HFF-Myc (cell line): ENCODE data around the gene CMBL.
A peak's percentile ranks its signal among the peaks of the same experiment; 100 is the strongest.
"Not testable (repeated sequence)": the region's sequence is repeated elsewhere in the genome, so short reads cannot be mapped to it uniquely, and the experiment has no call there.

ENCODE experiments used
- DNase-seq: peaks from one replicate; pipeline ENCODE4 v3.0.0-alpha.2; 2011; ENCODE audit warnings: low read depth; ENCODE audit errors: extremely low read depth
- H3K4me3 ChIP-seq: replicated peaks from 2 replicates; pipeline ENCODE4 v1.5.1; 2011; ENCODE audit warnings: low read depth, mild to moderate bottlenecking, control low read depth, low read length
- TF ChIP-seq, protein P1 (sequence below): IDR thresholded peaks from 2 replicates; pipeline ENCODE4 v1.5.1; 2012; ENCODE audit warnings: mild to moderate bottlenecking, low read depth, low read length, control low read depth; ENCODE audit errors: missing control alignments

The CMBL gene

DNA sequence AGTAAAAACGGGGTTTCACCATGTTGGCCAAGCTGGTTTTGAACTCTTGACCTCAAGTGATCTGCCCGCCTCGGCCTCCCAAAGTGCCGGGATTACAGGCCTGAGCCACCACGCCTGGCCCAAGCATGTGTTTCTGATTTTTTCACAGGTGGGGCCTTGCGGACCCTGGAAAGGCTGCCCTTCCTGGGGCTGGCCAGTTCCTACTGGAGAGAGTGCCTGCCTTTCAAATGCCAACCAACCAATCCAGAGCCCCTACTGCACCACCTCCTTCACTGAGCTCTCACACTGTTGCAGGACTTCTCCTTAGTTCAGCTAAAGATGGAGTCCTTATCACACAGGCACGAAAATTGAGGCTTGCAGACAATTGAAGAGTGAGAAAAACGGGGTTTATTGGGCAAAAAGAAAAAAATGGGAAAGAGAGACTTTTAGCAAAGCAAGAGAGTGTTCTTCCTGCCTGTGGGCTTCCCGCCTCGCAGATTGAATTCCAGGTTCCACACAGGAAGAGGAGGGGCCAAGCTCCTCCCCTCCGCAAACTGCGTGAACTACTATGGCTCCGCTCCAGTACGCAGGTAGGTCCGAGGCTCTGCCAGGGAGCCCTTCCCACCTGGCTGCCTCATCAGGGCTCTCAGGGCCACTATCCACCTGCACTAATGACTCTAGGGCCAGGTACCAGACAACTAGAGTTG, 8.3 kb upstream of the CMBL start:
- no peak overlapping the region for H3K4me3 ChIP-seq
- TF ChIP-seq, protein P1, sequence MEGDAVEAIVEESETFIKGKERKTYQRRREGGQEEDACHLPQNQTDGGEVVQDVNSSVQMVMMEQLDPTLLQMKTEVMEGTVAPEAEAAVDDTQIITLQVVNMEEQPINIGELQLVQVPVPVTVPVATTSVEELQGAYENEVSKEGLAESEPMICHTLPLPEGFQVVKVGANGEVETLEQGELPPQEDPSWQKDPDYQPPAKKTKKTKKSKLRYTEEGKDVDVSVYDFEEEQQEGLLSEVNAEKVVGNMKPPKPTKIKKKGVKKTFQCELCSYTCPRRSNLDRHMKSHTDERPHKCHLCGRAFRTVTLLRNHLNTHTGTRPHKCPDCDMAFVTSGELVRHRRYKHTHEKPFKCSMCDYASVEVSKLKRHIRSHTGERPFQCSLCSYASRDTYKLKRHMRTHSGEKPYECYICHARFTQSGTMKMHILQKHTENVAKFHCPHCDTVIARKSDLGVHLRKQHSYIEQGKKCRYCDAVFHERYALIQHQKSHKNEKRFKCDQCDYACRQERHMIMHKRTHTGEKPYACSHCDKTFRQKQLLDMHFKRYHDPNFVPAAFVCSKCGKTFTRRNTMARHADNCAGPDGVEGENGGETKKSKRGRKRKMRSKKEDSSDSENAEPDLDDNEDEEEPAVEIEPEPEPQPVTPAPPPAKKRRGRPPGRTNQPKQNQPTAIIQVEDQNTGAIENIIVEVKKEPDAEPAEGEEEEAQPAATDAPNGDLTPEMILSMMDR, result no peak
- no peak for DNase-seq

DNA sequence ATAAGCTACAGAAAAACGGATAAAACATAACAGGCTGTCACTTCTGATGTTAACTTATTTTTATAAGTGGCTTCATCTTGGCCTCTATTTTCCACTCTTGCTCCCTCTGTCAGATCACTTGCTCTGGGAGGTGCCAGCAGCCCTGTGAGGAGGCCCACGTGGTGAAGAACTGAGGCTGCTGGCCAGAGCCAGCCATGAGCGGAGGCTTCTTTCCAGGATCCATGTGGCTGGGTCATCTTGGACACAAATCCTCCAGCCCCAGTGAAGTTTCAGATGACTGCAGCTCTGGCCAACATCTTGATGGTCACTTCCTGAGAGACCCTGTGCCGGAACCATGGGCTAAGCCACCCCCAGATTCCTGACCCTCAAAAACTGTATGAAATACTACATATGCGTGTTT, 7.5 kb upstream of the CMBL start:
- H3K4me3 ChIP-seq, result no peak overlapping the region
- no peak for DNase-seq
- TF ChIP-seq, protein P1, result no peak

DNA sequence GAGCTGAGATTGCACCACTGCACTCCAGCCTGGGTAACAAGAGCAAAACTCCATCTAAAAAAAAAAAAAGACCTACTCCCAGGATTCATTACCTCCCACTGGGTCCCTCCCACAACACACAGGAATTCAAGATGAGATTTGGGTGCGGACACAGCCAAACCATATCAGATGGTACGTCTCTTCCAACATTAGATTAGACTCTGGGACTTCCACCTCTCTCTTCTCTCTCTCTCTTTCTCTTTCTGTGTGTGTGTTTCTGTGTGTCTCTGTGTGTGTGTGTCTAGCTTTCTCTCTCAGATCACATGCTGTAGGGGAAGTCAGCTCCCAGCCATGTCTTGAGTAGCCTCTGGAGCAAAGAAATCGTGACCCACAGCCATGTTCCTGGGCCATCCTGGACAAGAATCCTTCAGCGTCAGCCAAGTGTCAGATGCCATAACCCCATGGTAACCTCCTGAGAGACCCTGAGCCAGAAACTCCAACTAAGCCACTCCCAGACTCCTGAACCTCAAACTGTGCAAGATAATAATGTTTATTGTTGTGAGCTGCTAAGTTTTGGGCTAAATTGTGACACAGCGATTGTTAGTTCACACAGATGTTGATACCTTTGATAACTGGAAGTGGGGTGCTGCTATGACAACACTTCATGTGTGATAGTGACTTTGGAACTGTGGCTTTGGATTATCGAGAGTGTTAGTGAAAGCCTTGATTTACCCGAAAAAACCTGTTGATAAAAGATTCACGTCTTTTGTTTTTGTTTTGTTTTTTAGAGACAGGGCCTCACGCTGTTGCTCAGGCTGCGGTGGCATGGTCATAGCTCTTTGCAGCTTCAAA, 4.1 kb upstream of the CMBL start:
- no peak for DNase-seq
- TF ChIP-seq, protein P1, result no peak
- H3K4me3 ChIP-seq, result no peak overlapping the region

DNA sequence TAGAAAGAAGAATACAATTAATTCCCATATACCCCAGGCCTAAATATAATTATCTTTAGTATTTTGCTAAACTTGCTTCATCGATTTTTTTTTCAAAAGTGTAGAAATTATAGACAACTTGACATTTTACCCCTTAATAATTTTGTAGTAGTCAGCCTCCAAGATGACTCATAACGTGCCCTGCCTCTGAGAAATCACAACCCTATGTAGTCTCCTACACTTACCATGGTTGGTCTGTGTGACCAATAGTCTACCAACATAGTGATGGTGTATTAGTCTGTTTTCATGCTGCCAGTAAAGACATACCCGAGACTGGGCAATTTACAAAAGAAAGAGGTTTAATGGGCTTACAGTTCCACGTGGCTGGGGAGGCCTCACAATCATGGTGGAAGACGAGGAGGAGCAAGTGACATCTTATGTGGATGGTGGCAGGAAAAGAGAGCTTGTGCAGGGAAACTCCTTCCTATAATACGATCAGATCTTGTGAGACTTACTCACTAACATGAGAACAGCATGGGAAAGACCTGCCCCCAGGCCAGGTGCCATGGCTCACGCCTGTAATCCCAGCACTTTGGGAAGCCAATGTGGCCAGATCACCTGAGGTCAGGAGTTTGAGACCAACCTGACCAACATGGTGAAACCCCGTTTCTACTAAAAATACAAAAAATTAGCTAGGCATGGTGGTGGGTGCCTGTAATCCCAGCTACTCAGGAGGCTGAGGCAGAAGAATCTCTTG, 3.3 kb upstream of the CMBL start:
- not testable (repeated sequence) for DNase-seq

DNA sequence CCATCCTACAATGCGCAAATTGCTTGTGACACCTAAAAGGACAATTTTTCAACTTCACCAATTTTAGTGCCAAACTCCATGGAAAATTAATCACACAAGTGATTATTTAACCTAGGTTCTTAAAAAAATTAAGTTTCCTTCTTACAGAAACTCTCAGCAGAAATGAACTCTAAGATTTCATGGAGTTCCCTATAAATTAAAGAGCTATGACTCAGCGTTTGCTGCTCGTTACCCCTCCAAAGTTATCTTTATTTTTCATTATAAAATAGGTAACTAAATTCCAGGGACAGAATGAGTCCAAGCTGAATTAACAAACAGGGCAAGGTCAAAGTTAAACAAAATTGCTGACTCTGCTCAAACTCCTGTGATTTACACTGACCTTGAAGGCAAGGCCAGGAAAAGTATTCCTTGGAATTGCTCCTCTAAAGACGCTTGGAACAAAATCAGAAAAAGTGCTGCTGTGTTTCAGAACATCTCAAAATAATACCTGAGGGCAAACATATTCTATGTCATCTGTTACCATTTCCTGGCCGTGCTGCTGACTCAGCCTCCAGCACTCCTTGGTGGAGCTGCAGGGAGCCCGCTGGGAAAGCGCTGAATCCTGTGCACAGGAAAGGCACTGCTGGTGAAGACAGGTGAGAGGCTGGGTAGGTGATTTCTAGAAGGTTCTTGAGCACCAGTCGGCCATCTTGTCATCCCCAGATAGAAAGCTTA, 2.5 kb upstream of the CMBL start:
- H3K4me3 ChIP-seq, result no peak overlapping the region
- TF ChIP-seq, protein P1, result no peak
- no peak for DNase-seq

More for the DNA sequence above, 3.3 kb upstream of the CMBL start:
- H3K4me3 ChIP-seq, result not testable (repeated sequence)

DNA sequence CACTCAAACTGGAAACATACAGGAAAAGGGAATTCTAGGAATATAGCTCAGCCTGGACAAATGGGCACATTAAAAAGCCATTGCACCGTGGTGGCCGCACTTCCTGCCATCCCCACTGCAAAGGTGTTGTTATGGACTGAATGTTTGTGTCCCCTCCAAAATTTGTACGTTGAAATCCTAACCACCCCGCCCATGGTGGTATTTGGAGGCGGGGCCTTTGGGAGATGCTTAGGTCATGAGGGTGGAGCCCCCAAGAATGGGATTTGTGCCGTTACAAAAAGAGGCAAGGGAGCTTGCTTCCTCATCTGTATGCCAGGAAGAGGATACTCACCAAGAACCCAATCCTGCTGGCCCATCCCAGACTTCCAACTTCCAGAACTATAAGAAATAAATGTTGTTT, 1.1 kb upstream of the CMBL start:
- TF ChIP-seq, protein P1, result no peak
- DNase-seq, result no peak
- no peak overlapping the region for H3K4me3 ChIP-seq

DNA sequence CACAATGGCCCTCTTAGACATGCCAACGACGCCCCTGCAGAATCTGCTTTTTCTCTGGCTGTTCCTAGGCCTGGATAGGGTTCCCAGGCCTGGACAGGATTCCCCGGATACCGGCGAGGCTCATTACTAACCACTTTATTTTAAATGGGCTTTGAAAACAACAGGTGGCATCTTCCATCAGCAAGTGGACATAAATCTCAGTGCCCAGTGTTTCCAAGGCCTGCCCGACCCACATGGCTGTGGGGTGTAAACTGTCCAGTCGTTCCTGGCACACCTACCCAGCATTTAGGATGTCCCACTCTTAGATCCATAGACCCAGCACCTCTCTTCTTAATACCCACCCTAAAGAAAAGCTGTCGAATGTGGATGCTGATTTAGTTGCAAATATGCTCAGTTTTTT, 896 bp downstream of the CMBL start:
- TF ChIP-seq, protein P1, result no peak
- H3K4me3 ChIP-seq, result peak overlapping the region; percentile 73
- no peak for DNase-seq
